GM19351 (cell line): ENCODE data around the gene MOSMO.
A peak's percentile ranks its signal among the peaks of the same experiment; 100 is the strongest.
"Not testable (repeated sequence)": the region's sequence is repeated elsewhere in the genome, so short reads cannot be mapped to it uniquely, and the experiment has no call there.

ENCODE experiments used
- ATAC-seq: cut with Tn5 transposase; IDR thresholded peaks from one replicate; pipeline ENCODE4 v1.9.1; 2021; ENCODE audit warnings: mild to moderate bottlenecking, moderate library complexity; ENCODE audit not compliant: unreplicated experiment

MOSMO gene

GRCh38 chr16:22002047-22002446, 5.9 kb upstream of the MOSMO start:
- not testable (repeated sequence) for ATAC-seq

DNA sequence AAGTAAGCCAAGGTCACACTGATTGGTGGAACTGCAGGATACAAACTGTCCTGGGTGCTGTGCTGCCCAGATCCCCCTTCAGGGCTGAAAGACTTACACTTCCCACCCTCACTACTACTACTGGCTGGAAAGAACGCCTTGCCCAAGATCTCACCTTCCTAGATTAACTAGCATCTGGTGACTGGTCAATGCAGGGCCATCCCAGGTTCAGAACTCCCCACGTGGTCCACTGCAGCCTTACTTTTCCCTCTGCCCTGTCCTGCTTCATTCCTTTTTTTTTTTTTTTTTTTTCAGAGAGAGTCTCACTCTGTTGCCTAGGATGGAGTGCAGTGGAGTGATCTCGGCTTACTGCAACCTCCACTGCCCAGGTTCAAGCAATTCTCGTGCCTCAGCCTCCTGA, 4.7 kb upstream of the MOSMO start:
- no peak for ATAC-seq

DNA sequence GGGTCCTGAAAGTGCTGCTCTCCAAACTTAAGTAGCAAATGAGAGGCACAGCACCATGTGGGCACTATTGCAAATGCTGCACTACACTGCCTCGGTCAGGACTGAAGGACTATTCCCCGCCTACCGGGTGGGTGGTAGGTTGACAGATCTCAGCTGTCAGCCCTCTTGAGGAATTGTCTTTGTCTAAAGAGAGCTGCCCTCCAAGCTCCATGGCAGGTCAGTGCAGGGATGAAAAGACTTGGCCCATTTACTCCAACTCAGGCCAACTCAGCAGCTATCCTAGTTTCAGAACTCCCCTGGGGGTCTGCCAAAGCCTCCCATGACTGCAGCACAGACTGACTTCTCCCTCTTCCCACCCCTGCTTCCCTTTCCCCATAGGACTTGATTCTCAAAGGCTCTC, 3.6 kb upstream of the MOSMO start:
- ATAC-seq: no peak

- no peak for ATAC-seq
These were observed 2.2 kb upstream of the MOSMO start for GRCh38 chr16:22005746-22006145.

DNA sequence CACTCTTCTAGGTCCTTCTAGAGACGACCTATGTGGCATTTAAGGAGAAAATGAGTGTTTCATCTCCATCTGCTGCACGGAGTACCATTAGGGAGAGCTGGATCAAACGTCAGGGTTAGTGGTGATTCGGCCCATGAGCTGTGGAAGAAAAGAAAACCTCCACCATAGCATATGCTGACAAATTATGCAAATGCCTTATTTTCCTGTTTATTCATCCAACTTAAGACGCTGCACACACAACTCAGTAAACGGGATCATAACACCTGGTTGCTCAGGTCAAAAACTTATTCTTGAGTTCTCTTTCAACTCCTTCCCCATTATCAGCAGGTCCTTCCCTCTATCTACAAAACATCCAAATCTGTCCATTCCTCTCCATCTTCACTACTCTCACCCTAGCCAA, 1.3 kb upstream of the MOSMO start:
- ATAC-seq: no peak

DNA sequence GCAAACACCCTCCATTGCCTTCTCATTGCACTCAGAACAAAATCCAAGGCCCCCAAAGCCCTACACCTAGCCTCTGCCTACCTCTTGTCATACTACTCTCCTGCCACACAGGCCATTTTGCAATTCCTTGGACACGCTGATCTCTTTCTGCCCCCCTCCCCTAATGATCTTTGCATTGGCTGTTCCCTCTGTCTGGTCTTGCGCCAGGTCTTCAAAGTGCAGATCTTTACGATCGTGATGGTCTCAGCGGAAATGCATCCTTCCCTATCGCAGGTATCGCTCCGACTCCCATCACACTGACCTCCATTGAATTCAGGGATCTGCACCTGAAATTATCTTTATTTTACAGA, 777 bp upstream of the MOSMO start:
- ATAC-seq: no peak

- peak; percentile 42 for ATAC-seq
These were observed 526 bp downstream of the MOSMO start for GRCh38 chr16:22008215-22009059.

DNA sequence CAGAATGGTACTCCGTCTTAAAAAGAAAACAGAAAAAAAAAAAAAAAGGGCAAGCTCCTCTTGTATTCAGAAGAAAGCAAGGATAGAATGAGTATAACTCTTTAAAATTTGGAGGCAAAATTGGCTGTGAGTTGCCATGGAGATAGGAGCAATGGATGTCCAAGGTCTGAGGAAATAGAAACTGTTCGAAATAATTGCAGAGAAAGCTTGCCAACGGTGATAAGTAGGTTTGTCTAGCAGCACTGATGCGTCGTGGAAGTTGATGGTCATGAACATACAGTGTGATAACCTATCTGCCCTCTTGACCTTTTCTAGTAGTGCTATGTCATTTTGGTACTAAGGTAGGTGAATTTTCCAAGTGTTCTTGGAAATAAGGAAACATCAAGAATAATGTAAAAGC, 3.0 kb downstream of the MOSMO start:
- ATAC-seq: no peak

- ATAC-seq: no peak
These were observed 4.3 kb downstream of the MOSMO start for GRCh38 chr16:22012241-22012640.

- no peak for ATAC-seq
These were observed 5.6 kb downstream of the MOSMO start for GRCh38 chr16:22013486-22013885.

- peak; percentile 54 for ATAC-seq
These were observed 6.5 kb downstream of the MOSMO start for GRCh38 chr16:22014271-22014873.

DNA sequence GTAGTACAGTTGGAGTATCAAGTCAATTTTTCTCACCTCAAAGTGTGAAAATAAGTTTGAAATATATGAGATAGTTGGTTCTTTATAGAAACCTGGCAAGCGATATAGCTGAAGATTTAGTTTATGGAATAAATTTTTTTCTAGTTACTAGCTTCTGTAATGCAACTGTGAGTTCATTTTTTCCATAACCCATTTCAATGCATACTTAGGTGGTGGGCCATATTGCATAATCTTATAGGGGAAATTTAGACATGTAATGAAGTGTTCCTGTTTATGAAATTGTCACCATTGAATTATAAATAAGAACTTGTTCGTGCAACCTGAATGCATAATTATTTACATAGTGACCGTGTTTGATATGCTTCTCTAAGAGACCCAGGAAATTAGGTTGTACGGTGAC, 9.0 kb downstream of the MOSMO start:
- no peak for ATAC-seq

- ATAC-seq: no peak
These were observed 10.6 kb downstream of the MOSMO start for GRCh38 chr16:22018559-22018958.

DNA sequence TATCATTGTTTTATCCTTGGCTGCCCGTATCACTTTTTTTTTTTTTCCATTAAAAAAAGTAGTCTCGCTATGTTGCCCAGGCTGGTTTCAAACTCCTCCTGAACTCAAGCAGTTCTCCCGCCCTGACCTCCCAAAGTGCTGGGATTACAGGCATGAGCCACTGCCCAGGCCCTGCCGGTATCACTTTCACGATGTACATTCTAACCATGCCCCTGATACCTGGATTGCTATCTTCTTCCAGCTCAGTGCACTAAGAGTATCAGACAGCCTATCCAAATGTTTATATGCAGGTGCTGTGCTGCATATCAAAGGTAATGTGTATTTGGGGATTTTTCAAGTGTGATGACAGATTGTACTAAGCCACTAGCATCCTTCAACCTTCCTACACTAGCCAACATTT, 14.2 kb downstream of the MOSMO start:
- ATAC-seq: no peak

DNA sequence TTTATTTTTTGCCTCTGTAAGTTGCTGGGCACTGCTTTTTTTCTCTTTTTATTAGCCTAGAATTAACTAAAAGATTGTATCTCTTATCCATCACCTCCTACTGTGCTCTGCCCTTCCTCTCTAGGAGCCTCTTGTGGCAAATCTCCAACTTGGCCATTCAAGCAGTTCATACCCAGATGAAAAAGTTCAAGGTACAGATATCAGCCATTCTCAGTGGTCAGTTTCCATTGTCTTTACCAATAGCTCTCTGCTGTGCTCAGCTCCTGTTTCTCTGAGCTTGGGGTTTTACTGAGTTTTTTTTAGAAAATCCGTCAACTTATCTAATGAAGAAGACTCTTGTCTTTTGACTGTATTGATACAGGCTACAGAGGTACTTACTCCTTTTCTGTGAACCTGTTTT, 15.6 kb downstream of the MOSMO start:
- peak; percentile 54 for ATAC-seq

DNA sequence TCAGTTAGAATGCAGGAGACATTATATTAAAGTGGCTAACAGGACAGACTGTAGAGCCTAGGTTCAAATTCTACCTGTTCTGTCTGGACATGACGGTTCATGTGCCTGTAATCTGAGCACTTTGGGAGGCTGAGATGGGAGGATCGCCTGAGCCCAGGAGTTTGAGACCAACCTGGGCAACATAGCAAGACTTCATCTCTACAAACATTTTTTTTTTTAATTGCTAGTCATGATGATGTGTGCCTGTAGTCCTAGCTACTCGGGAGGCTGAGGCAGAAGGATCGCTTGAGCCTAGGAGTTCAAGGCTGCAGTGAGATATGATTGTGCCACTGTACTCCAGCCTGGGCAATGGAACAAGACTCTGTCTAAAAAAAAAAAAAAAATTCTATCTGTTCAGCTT, 16.9 kb downstream of the MOSMO start:
- ATAC-seq: not testable (repeated sequence)

DNA sequence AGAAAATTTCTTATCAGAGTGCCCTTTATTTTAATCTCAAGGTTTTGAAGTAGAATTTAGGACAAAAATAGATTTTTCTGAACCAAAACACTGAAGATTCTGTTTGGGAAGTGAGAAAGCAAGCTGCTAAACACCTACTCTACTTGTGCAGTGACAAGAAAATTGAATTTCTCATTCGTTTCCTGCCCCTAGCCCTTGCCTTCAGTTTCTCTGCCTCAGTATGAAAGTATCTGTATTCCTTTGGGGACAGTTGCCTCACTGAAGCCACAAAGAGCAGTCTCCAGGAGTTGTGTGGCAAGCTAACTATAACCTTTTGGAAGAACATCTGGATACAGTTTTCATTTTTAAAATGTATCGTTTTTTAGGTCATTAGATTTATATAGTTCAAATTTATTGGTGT, 19.7 kb downstream of the MOSMO start:
- no peak for ATAC-seq

DNA sequence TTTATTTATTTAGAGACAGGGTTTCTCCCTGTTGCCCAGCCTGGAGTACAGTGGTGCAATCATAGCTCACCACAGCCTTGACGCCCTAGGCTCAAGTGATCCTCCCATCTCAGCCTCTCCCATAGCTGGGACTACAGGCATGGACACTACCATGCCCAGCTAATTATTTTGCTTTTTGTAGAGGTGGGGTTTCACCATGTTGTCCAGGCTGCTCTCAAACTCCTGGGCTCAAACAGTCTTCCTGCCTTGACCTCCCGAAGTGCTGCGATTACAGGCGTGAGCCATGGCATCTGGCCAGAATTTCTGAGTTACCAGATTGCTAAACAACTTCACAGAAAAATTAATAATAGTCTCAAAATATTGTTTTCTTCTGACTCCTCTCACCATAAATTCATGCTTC, 21.7 kb downstream of the MOSMO start:
- no peak for ATAC-seq

GRCh38 chr16:22030087-22030812, 22.3 kb downstream of the MOSMO start:
- no peak for ATAC-seq

GRCh38 chr16:22031483-22032083, 23.7 kb downstream of the MOSMO start:
- ATAC-seq: no peak

GRCh38 chr16:22034503-22034902, 26.6 kb downstream of the MOSMO start:
- ATAC-seq: no peak

GRCh38 chr16:22035153-22035552, 27.2 kb downstream of the MOSMO start:
- no peak for ATAC-seq
